HK-2 (cell line): ENCODE data around the gene EXOG.
A peak's percentile ranks its signal among the peaks of the same experiment; 100 is the strongest.

Experiments used
- DNase-seq: peaks from one replicate; pipeline ENCODE4 v3.0.0-alpha.2; 2018; ENCODE audit not compliant: unreplicated experiment

EXOG gene

GRCh38 chr3:38496131-38496910 lies at the start of gene EXOG:
EXOG (plus strand) TSS chr3:38496340; CDS start chr3:38496368, 28 bp downstream.
- peak; percentile 93 for DNase-seq

GRCh38 chr3:38446812-38447211 lies 49.3 kb upstream of the EXOG start:
- DNase-seq: no peak

- no peak for DNase-seq
Measured at GRCh38 chr3:38450853-38451252, 45.3 kb upstream of the EXOG start.

GRCh38 chr3:38453075-38453912 lies 42.8 kb upstream of the EXOG start, which contains the start of gene ACVR2B:
ACVR2B (plus strand) TSS chr3:38453890; CDS start chr3:38454323, 433 bp downstream.
- peak; percentile 61 for DNase-seq

GRCh38 chr3:38453913-38454177 lies 42.3 kb upstream of the EXOG start:
- no peak for DNase-seq

GRCh38 chr3:38454178-38454883 lies 41.8 kb upstream of the EXOG start:
- DNase-seq: peak; percentile 31

GRCh38 chr3:38454884-38455638 lies 41.1 kb upstream of the EXOG start:
- DNase-seq: peak; percentile 70

GRCh38 chr3:38455639-38456430 lies 40.3 kb upstream of the EXOG start:
- DNase-seq: no peak

- no peak for DNase-seq
Measured at GRCh38 chr3:38457111-38458003, 38.8 kb upstream of the EXOG start.

GRCh38 chr3:38458796-38459498 lies 37.2 kb upstream of the EXOG start:
- DNase-seq: peak; percentile 56

- no peak for DNase-seq
Measured at GRCh38 chr3:38459499-38460048, 36.6 kb upstream of the EXOG start.

- no peak for DNase-seq
Measured at GRCh38 chr3:38460377-38461270, 35.5 kb upstream of the EXOG start.

GRCh38 chr3:38465588-38466154 lies 30.5 kb upstream of the EXOG start:
- no peak for DNase-seq

GRCh38 chr3:38468765-38469164 lies 27.4 kb upstream of the EXOG start:
- DNase-seq: no peak

GRCh38 chr3:38469852-38470251 lies 26.3 kb upstream of the EXOG start:
- no peak for DNase-seq

GRCh38 chr3:38471260-38471857 lies 24.8 kb upstream of the EXOG start:
- DNase-seq: no peak

- DNase-seq: no peak
Measured at GRCh38 chr3:38472342-38472741, 23.8 kb upstream of the EXOG start.
